Ishikawa (cell line): ENCODE results near the gene AVEN.

ENCODE experiments used
- CEBPB ChIP-seq: IDR thresholded peaks from 2 replicates; pipeline ENCODE4 v1.6.1; 2012
- CREB1 ChIP-seq: IDR thresholded peaks from 2 replicates; pipeline ENCODE4 v1.6.1; 2012; ENCODE audit warnings: low read depth
- EP300 ChIP-seq: IDR thresholded peaks from 2 replicates; pipeline ENCODE4 v1.6.1; 2012; ENCODE audit warnings: borderline replicate concordance
- NFIC ChIP-seq: IDR thresholded peaks from 2 replicates; pipeline ENCODE4 v1.6.1; 2012
- RAD21 ChIP-seq: IDR thresholded peaks from 2 replicates; pipeline ENCODE4 v1.6.1; 2012; ENCODE audit warnings: low read depth
- TAF1 ChIP-seq: IDR thresholded peaks from 2 replicates; pipeline ENCODE4 v1.6.1; 2012; ENCODE audit warnings: low read depth, mild to moderate bottlenecking
- TF ChIP-seq, protein P1 (sequence below): IDR thresholded peaks from 2 replicates; pipeline ENCODE4 v1.6.1; 2012; ENCODE audit warnings: low read depth, mild to moderate bottlenecking
- TF ChIP-seq, protein P2 (sequence below): IDR thresholded peaks from 2 replicates; pipeline ENCODE4 v1.6.1; 2012

DNA sequence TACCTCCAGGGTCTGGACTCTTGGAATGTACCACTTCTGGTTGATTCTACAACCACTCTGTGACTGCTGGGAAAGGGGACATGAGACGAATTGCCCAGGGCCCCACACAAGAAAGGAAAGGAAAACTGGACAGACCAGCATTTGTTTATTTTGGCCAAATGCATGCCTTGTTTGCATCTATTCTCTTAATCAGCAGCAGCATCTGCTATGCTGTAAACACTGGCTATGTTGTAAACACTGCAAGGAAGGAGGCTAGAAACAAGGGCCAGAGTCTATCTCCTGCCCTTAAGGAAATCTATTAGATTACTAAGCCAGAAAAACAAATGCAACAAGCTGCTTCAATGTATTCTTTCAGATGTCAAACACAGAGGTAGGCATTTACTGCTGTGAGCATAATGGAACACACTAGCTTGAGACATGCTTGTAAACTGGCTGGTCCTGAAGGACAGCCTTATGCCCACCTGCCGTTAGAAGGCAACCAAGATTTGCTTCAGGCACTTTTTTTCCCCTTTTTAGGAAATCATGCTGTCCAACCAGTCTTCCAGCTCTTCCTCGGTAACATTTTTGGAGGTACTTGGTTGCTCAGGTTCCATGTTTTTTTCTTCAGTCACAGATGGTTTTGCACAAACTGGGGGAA lies 172.8 kb downstream of the AVEN start:
- no peak for TF ChIP-seq RAD21
- TF ChIP-seq, protein P1, sequence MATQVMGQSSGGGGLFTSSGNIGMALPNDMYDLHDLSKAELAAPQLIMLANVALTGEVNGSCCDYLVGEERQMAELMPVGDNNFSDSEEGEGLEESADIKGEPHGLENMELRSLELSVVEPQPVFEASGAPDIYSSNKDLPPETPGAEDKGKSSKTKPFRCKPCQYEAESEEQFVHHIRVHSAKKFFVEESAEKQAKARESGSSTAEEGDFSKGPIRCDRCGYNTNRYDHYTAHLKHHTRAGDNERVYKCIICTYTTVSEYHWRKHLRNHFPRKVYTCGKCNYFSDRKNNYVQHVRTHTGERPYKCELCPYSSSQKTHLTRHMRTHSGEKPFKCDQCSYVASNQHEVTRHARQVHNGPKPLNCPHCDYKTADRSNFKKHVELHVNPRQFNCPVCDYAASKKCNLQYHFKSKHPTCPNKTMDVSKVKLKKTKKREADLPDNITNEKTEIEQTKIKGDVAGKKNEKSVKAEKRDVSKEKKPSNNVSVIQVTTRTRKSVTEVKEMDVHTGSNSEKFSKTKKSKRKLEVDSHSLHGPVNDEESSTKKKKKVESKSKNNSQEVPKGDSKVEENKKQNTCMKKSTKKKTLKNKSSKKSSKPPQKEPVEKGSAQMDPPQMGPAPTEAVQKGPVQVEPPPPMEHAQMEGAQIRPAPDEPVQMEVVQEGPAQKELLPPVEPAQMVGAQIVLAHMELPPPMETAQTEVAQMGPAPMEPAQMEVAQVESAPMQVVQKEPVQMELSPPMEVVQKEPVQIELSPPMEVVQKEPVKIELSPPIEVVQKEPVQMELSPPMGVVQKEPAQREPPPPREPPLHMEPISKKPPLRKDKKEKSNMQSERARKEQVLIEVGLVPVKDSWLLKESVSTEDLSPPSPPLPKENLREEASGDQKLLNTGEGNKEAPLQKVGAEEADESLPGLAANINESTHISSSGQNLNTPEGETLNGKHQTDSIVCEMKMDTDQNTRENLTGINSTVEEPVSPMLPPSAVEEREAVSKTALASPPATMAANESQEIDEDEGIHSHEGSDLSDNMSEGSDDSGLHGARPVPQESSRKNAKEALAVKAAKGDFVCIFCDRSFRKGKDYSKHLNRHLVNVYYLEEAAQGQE = no peak
- TF ChIP-seq CREB1 = no peak
- TF ChIP-seq, protein P2, sequence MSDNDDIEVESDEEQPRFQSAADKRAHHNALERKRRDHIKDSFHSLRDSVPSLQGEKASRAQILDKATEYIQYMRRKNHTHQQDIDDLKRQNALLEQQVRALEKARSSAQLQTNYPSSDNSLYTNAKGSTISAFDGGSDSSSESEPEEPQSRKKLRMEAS = no peak
- TF ChIP-seq TAF1 = no peak
- no peak for TF ChIP-seq EP300
- TF ChIP-seq NFIC = no peak
- no peak for TF ChIP-seq CEBPB
